Gastroesophageal sphincter (tissue), 3 donors: ENCODE data around the gene ZBTB17.
"Not testable (repeated sequence)": the region's sequence is repeated elsewhere in the genome, so short reads cannot be mapped to it uniquely, and the experiment has no call there.

Source experiments
- CTCF ChIP-seq, 4 experiments: fragments of 200-600 bp in 2 of 4; fragments of 450-650 bp in 2 of 4; sonication (generic) in 1 of 4; IDR thresholded peaks; one replicate each; pipeline ENCODE4 v1.5.1; 2017 to 2019; ENCODE audit warnings: antibody characterized with exemption in 4 of 4, mild to moderate bottlenecking in 2 of 4, moderate library complexity in 2 of 4
- EP300 ChIP-seq: sonication (generic); formaldehyde crosslinking; IDR thresholded peaks from one replicate; pipeline ENCODE4 v1.6.1; 2017; ENCODE audit warnings: antibody characterized with exemption, mild to moderate bottlenecking
- POLR2A ChIP-seq, 2 donors: fragments of 450-650 bp; IDR thresholded peaks; one replicate each; pipeline ENCODE4 v1.6.1; 2017; ENCODE audit warnings: antibody characterized with exemption in 2 of 2, mild to moderate bottlenecking in 2 of 2, moderate library complexity in 1 of 2
- POLR2AphosphoS5 ChIP-seq: sonication (generic); formaldehyde crosslinking; IDR thresholded peaks from one replicate; pipeline ENCODE4 v1.6.1; 2017; ENCODE audit warnings: antibody characterized with exemption

GRCh38 chr1:16001274-16001673 lies 25.4 kb upstream of the ZBTB17 start:
- not testable (repeated sequence) for TF ChIP-seq CTCF (IDR thresholded peaks at IDR 0.05); POLR2A (IDR thresholded peaks at IDR 0.05); EP300; POLR2AphosphoS5
